NT2/D1 (cell line): ENCODE data around the gene PCDHGB6.
"Not testable (repeated sequence)": the region's sequence is repeated elsewhere in the genome, so short reads cannot be mapped to it uniquely, and the experiment has no call there.

Source experiments
- SUZ12 ChIP-seq: IDR thresholded peaks from 2 replicates; pipeline ENCODE4 v1.6.1; 2011; ENCODE audit not compliant: insufficient read length, insufficient read depth; ENCODE audit errors: extremely low read depth
- YY1 ChIP-seq: IDR thresholded peaks from 2 replicates; pipeline ENCODE4 v1.6.1; 2011; ENCODE audit not compliant: insufficient read length, insufficient read depth
- ZNF274 ChIP-seq: IDR thresholded peaks from 2 replicates; pipeline ENCODE4 v1.6.1; 2011; ENCODE audit warnings: mild to moderate bottlenecking, low read depth, low read length

- not testable (repeated sequence) for TF ChIP-seq ZNF274, YY1, SUZ12
Observed at GRCh38 chr5:141415275-141415618, 7.4 kb downstream of the PCDHGB6 start.
